ENCODE results near the gene CAMTA1. TPM values are rescaled to one million over a fixed set of nuclear protein-coding genes. Genes with fewer than 3 reads are reported as not detected.

Gene CAMTA1
- total and polyA plus RNA-seq, 9 of the 15 experiments (the other 6 are each of a cell fraction or from before 2014, with no cell fraction given) = 43.9 to 161 (median 65.9) TPM

DNA sequence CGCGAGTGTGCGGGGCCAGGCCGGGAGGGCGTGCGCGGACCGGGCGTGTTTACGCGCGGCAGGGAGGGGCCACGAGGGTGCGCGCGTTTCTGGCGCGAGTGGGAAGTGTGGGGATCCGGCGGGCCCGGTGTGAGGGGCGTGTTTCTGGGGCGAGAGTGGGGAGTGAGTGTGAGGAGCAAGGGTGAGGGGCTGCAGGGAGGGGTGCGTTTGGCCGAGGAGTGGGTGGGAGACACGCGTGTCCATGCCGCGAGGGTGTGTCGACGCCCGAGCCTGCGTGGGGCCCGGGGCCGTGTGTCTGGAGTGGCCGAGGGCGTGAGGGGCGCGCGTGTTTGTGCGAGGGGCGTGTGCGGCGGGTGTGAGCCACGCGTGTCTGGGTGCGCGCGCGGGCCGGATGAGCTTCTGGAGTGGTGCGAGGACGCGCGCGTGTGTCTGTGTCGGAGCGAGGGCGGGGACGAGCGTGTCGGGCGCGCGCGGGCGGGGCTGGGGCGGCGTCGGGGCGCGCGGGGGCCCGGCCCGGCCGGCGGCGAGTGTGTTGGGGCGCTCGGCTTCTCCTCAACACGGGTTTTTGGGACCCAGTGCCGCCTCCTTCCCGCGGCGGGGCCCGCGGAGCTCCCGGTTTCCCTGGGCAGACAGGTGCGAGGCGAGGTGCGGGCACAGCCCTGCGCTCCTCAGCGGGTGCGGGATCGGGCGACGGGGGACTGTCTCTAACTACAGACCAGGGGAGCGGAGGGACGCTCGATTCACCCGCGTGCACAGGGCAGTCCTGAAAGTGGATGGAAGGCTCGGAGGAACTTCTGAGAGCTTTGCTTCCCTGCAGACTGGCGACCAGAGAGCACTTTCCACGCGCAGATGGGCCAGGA is 920.0 kb downstream of the CAMTA1 start (continued):
- TF ChIP-seq BRCA1 (IDR thresholded peaks at IDR 0.05) (no peak), BRCA1 (CRISPR knock-in tag; IDR thresholded peaks at IDR 0.05) (no peak), ZBTB9 (CRISPR knock-in tag; IDR thresholded peaks at IDR 0.05) (no peak), ARHGAP35 (IDR thresholded peaks at IDR 0.05; ENCODE audit: partially characterized antibody) (peak; percentile 22), SRF (CRISPR knock-in tag; IDR thresholded peaks at IDR 0.05) (no peak), IFI16 (CRISPR knock-in tag; IDR thresholded peaks at IDR 0.05) (no peak), GATAD2A (IDR thresholded peaks at IDR 0.05) (peak; percentile 98), RFX1 (IDR thresholded peaks at IDR 0.05) (no peak), ASH1L (IDR thresholded peaks at IDR 0.05; ENCODE audit: borderline replicate concordance, low read depth, partially characterized antibody) (no peak)
- TF ChIP-seq, protein P1, sequence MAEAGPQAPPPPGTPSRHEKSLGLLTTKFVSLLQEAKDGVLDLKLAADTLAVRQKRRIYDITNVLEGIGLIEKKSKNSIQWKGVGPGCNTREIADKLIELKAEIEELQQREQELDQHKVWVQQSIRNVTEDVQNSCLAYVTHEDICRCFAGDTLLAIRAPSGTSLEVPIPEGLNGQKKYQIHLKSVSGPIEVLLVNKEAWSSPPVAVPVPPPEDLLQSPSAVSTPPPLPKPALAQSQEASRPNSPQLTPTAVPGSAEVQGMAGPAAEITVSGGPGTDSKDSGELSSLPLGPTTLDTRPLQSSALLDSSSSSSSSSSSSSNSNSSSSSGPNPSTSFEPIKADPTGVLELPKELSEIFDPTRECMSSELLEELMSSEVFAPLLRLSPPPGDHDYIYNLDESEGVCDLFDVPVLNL (CRISPR knock-in tag; IDR thresholded peaks at IDR 0.05; ENCODE audit: low read depth) = no peak
